ENCODE results near the gene INPP4A.

The INPP4A gene

DNA sequence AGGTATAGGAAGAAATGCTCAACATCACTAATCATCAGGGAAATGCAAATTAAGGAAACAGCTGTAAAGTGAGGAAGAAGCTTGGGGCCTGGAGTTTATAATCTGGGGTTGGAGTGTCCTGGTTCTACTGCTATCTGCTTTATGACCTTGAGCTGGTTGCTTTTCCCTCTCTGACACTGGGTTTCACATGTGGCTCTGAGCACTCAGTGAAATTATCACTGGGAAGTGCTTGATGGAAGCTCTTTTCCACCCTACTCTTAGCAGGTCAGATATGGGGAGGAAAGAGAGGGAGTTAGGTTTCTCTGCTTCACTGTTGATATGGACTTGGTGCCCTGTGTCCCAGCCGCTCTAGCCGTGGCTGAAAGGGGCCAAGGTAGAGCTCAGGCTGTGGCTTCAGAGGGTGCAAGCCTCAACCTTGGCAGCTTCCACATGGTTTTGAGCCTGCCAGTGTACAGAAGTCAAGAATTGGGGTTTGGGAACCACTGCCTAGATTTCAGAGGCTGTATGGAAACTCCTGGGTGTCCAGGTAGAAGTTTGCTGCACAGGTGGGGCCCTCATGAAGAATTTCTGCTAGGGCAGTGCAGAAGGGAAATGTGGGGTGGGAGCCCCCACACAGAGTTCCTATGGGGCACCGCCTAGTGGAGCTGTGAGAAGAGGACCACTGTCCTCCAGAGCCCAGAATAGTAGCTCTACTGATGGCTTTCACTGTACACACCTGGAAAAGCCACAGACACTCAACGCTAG is 52.3 kb downstream of the INPP4A start:
- no peak for DNase-seq (ENCODE audit: low read depth)

DNA sequence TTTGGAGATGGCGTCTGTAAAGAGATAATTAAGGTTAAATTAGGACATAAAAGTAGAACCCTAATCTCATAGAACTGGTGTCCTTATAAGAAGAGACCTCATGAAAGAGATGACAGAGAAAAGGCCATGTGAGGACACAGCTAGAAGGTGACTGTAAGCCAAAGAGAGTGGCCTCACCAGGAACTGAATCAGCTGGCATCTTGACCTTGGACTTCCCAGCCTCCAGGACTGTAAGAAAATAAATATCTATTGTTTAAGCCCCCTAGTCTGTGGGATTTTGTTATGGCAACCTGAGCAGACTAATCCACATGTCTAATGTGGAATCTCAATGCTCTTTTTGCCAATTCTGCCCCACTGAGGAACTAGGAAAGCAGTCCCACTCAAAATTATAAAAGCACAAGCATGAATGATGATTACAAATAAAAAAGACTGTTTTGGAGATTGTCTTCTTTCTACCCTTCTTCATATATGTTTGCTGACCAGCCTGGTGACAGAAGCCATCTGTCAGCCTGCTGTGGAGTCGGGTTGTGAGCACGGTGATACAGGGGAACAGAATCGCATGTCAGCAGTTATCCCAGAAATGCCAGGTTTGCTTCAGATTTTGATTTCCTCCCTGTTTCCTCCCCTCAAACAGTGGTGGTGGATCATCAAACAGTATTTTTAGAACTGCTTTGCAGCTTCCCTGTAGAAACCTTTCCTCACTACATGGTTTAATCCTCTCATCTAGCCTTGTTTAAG is 54.2 kb downstream of the INPP4A start:
- no peak for DNase-seq (ENCODE audit: low read depth)

DNA sequence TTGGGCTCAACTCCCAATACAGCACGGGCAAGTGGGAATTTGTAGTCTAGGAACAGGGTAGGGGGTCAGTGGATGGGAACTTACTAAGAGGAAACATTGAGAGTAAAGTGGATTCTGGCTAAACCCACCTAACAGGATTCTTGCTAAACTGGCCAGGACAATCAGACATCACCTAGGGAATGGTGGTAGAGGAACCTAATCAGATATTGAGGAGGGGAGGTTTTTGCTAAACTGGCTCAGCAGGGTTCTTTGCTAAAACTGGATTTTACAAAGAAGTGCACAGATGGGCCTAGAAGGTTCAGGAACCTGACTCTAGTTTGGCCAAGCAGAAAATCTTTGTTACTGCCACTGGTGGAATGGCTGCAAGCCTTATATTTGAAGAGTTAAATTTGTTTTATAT is 55.9 kb downstream of the INPP4A start:
- no peak for DNase-seq (ENCODE audit: low read depth)

DNA sequence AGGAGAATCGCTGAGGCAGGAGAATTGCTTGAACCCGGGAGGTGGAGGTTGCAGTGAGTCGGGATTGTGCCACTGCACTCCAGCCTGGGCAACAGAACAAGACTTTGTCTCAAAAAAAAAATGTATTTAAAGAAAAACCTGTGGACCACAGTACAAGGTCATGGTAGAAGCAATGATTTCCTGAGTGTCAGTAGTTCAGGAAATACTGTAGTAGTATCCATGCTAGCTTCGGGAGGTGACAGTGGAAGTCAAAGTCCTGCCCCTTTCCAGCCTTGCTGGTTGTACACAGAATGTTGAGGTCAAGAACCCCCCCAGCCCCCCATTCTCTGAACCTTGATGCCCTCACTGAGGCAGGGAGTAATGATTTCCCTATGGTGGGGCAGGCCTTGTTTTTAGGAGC is 56.6 kb downstream of the INPP4A start:
- no peak for DNase-seq (ENCODE audit: low read depth)

DNA sequence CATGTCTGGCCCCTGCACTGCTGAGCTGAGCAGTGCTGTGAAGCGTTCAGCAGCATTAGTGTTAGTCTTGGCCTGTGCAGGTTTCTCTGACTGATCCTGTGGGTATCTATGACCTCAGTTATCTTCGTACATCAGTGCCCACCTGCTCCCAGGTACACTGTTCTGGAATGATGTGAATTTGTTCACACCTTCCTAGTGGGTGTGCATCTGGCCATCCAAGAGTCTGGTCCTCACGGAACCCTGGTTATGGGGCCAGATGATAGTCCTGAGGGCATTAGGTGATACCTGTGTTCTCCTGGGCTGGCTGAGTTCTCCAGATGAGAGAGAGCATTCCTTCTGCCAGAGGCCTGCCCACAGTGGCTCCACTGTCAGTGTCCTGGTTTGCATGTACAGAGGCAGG is 57.2 kb downstream of the INPP4A start:
- no peak for DNase-seq (ENCODE audit: low read depth)

DNA sequence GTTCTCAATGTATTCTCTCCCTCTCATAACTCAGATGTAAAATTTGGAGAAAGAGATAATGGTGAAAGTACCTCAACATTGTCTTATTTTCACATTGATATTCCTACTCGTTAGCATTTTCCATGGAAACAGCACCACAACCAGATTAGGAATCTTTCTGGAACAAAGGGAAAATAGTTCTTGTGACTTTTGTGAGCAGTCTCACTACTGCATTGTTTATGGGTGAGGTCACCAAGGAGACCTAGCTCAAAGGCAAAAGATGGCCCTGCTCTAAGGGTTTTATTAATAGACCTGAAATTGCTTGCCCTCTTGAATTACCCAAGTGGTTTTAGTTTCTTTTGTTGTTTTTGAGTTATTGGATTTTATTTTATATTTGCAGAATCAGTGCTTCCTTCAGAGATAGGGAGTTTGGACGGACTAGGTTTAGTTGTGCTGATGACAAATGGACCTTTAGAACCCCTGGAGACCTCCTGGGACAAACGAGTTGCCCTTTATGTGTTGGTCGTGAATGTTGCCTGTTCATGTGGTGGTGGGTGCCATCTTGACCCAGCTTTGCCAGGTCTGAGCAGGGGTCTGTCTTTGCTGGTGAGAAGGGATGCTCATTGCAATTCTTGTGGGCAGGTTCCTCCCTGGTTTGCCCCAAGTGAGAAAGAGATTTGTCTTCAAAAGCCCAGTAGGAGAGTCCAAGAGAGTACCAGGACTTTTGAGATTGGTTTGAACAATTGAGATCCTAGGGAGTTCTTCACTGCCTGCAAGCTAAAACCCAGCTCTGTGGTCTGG is 58.1 kb downstream of the INPP4A start:
- DNase-seq (ENCODE audit: low read depth): no peak

DNA sequence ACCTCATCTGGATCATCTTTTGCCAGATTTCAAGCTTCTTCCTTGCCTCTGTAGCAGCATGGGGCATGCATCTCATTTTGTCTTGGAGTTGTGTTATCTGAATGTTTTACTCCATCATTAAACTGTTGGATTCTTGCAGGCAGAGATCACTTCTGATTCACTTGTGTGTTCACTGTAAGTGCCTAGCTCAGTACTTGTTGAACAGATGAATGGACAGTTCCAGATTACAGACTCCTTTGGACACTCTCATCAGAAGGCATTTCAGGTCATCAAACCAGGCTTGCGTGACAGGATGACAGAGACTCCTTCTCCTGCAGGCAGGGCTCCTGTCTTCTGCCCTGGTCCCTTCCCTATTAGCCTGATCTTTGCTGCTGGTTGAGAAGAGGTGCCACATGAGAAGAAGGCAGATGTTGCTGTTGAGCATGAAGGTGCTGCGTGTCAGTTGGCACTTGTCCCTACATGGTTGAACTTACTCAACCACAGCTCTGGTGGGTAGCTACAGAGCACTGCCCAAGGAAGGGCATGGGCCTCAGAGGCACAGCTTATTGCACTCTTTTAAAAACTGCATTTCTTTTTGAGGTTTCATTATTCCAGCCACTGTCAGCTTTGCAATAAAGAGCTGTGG is 58.9 kb downstream of the INPP4A start:
- DNase-seq (ENCODE audit: low read depth): no peak

DNA sequence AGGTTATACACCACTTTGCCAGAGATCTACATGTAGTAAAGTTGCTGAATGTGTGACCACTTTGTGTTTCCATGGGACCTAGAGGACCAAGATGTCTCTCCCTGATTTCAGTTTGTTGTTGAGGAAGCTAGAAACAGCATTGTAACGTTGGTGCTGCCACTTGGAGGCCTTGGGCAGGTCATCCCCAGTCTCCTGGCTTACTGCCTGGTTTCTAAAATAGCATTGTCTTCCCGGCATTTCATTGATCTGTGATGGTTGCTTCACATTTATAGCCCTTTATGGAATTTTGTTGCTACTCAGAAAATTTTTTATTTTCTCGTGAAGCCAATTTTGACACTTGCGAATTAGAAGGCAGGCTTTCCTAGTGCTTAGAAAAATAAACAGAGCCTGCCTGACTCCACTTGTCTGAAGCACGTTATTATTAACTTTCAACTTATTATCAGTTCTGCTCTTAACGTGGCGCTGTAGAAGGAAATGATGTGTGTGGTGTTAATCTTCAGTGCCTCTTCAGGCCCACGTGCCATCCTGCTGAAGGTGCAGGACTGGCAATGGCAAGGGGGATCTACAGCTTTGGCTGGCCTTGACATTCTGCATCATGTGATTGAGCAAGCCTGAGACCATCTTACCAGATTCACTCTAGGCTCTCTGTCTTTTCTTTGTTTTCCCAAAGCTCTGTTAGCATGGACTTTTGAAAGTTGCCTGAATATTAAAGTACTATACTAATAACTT is 59.9 kb downstream of the INPP4A start:
- DNase-seq (ENCODE audit: low read depth): no peak

DNA sequence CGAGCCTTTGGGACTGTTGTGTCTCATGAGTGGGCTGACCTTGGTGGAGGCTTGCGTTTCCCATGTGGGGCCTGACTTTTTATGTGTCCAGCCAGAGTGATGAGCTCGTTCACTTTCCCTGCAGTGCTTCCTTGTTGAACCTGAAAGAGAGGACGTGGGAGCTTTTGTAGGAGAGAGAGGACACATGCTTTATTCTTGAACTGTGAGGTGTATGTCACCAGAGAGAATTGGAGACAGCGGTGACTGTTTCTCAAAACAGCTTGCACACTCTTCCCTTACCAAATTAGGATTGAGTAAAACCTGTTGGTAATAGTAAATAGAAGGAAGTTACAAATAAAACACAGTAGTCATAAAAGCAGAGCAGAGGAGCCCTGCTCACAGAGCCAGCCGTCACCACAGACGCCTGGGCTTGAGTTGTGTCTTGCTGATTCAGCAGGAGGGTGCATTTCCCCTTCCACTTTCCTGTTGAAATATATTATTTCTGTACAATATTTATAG is 60.7 kb downstream of the INPP4A start:
- DNase-seq (ENCODE audit: low read depth): no peak

DNA sequence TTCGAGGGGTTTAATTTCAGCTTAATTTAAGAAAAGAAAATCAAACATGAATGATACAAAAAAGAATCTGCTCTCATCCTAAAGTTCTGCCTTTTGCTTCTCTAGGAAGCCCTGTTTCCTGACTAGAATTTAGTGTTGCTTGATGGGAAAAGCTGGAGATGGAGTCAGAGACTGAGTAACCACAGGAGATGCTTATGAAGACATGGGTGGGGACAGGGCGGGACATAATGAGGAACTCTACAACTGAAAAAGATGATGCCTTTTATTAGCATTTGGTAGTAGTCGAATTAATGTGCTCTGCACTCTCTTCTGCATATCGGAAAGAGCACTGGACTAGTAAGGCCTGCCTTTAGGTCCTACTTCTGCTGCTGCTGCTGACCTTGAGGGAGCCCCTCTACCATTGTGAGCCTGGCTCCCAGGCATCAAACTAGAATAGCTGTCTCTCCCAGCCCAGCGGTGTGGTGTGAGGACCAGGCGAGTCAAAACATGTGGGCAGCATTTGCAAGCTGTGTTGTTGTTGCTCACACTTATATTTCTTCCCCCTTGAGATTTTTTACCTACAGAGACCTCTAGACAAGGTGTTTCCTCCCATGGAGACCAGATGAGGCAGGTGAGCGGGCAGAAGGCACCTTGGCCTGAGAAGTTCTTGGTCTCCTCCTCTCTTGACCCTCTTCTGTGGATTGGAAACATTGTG is 61.5 kb downstream of the INPP4A start:
- DNase-seq (ENCODE audit: low read depth): no peak

DNA sequence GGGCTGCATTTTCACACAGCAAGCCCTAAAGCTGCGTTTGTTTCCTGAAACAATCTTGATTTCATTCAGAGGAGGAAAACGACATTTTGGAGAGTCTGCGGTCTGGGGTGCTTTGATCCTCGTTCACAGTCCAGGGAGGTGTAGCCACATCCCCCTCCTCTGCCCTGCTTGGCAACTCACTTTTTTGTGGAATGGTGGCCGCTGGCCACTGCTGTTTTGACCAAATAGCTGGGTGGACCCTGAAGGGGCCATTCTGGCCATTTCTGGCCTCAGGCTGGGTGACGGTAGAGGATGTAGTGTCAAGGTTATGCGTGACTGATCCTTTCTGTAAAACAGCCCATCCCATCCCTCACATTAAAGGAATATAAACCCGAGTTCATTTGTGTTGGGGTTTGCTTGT is 62.2 kb downstream of the INPP4A start:
- no peak for DNase-seq (ENCODE audit: low read depth)

DNA sequence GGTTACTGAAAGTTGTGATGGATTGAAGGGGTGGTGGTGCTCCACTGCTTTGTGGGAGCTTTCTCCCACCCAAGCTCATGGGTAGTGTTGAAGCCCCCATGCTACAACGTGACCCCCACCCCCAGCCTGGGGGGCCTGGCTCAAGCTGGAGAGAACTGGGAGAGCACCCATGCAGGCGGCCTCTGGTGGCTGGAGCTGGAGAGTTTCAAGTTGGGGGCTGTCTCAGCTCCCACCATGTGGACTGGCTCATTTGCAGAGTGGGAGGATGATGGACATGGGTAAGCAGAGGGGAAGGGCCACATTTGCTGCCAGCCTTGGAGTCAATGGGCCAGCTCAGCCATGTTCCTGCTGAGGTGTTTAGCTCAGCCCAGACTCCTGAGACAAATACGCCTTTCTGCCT is 62.8 kb downstream of the INPP4A start:
- DNase-seq (ENCODE audit: low read depth): no peak

DNA sequence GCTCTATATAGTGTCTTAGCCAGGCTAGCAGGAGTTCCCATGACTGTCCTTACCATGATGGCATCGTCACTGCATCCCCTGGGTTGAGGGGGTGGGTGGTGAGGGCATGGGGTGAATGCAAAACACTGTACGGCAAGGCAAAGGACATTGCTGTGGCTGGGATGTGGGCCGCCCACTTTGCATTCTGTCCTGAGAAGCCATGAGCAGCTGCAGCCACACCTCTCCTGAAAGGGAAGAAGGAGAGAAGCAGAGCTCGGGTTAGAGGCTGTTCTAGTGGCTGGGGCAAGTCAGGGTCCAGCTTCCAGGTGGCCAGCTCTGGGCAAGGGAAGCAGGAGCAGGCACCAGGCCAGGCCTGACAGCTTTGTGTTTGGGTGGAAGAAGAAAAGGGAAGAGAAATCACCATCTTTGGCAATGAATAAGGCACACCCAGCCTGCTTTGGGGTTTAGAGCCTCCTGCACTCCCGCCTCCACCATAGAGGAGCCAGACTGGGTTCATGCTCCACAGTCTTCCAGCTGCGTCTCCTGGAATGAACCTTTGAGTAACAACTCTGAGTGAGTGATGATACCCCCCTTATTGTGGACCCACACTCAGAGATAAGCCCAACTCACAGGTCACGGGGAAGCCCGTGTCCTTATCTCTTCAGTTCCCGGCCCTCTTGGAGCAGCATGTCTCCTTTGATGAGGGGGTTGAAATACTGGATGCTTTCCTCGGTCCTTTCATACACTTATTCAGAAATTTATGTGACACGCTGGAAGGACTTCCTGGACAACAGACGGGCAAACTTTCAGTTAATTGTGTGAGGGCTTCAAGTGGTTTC is 63.4 kb downstream of the INPP4A start:
- no peak for DNase-seq (ENCODE audit: low read depth)

DNA sequence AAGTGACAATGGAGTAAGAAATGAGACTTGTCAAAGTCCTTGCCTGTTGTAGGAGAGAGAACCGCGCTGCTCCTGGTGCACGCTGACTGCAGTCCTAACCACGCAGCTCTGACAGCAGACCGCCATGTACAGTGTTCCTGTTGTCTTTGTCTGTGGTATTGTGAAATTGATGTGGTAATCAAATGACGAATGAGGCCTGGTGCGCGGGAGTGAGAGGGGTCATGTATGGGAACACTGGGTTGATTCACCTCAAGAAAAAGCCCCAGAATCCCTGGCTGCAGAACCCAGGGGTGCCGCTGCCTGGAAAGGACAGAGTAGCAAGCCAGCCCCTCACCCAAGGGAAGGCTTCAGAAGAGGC is 64.0 kb downstream of the INPP4A start:
- no peak for DNase-seq (ENCODE audit: low read depth)

DNA sequence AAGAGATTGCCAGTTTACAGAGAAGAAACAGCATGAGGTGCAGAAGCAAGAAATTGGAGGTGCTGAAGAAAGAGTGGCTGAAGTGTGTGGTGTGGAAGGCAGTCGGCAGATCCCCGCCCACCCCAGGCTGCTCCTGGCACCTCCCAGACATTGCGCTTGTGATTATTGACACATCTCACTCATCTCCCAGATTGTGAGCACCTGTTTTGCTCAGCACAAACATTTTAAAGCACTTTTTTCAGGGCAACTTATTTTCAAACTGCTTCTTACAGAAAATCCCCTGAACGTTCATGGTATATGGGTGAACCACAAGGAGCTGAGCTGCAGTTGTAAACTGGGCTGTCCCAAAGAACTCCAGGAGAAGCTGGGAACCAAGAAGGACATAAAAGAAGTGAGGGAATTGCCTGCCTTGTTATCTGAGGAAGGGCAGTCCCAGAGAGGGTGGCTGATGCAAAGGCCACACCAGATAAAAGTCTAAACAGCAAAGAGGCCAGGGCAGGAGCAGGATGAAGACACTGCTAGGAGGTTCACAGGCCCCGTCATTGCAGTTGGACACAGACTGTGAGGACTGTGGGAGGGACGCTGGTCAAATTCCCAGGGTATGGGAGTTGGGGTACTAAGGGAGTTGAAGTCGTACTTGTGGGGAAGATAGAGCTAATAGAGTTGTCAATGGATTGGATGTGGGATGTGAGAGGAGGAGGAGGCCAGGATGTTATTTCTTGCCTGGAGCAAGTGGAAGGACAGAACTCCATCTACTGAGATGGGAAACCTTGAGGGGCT is 65.1 kb downstream of the INPP4A start:
- DNase-seq (ENCODE audit: low read depth): no peak

DNA sequence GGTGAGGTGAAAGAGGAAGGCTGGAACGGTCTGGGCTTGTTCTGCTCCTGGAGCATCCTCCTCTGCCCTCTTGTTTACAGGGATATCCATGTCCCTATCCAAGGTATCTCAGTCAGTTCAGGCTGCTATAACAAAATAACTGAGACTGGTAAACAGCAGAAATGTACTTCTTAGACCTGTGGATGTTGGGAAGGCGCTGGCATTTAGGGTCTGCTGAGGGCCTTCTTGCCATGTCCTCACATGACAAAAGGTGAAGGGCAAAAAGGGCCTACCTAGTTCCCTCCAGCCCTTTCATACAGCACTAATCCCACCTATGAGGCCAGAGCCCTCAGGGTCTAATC is 65.6 kb downstream of the INPP4A start:
- no peak for DNase-seq (ENCODE audit: low read depth)

DNA sequence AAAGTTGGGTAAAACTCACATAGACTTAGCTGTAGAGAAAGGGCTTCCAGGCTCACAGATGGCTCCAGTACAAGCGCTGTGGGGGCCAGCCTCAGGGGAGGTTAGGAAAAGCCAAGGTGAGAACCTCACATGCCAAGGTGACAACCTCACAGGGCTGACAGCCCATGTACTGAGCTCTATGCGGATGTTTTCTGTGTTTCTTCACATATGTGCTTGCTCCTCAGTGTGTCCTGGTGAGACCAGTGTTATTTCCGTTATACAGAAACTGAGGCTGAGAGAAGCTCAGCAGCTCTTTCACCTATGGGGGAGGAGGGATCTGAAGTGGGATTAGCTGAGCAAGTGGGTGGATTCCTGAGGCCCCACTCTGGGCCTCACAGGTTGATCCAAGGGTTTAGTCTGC is 67.3 kb downstream of the INPP4A start:
- no peak for DNase-seq (ENCODE audit: low read depth)

DNA sequence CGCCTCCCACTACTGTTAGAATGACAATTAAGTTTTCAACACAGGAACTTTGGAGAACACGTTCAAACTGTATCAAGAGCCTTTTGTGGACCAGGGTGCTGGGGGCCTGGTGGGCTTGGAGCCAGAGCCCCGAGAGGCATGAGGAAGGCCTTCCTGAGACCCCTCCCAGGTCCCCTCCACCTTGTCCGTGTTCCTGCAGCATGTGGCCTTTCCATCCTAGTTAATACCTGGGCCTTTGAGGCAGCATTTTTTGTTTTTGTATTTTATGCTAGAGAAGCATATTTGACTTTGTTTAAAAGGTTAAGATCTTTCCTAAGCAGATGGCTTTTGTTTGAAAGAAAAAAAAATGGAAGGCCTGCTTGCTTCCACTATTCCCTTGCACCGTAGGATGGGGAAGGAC is 68.0 kb downstream of the INPP4A start:
- no peak for DNase-seq (ENCODE audit: low read depth)

DNA sequence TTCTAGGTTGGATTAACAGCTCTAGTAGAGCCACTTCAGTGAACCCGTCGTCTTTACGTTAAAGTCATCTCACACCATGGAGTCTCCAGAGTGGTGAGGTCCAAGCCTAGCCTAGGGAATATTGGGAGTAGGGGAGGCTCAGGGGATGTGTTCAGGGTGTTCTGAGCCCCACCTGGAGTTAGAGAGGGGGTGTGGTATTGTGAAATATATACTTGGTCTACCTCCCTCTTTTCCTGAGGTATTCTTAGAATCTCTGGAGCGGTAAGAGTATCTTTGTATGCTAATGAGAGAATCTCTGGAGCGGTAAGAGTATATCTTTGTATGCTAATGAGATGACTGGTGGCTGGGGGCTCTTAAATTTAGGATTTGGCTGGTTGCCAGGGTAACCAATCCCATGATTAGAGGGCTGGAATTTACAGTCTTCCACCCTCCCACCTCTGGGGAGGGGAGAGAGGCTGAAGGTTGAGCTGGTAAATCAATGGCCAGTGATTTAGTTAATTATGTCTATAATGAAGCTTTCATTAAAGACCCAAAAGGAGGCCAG is 69.5 kb downstream of the INPP4A start:
- no peak for DNase-seq (ENCODE audit: low read depth)

Data from activated T-helper 1 cell treated with Interleukin-2 at 50 U/mL for 16 hours (primary cell).